GM19455 (cell line): ENCODE data around the gene CCDC38.
"Not testable (repeated sequence)": the region's sequence is repeated elsewhere in the genome, so short reads cannot be mapped to it uniquely, and the experiment has no call there.

Experiments
- ATAC-seq: cut with Tn5 transposase; IDR thresholded peaks from one replicate; pipeline ENCODE4 v1.9.1; 2021; ENCODE audit not compliant: unreplicated experiment

CCDC38 gene

DNA sequence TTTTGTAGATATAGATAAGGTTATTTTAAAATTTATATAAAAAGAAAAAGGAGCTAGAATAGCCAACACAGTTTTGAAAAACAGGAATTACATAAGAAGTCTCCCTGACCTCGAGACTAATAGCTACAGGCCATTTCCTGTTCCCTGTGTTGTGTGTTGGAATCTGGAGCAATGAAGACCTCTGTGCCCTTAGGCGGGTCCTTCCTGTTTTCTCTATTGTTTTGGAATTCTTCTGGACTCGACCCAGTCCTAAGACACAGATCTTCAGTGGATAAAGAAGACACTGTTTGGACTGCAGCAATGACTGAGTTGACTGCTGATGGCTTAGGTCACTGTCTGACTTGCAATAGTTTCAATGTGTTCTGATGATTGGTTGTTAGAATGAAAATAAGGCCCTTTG, 57.4 kb downstream of the CCDC38 start:
- ATAC-seq: no peak

GRCh38 chr12:95882873-95883272, 59.5 kb downstream of the CCDC38 start:
- ATAC-seq: no peak

- no peak for ATAC-seq
Measured at GRCh38 chr12:95882080-95882479, 60.3 kb downstream of the CCDC38 start.

GRCh38 chr12:95881331-95881955, 61.0 kb downstream of the CCDC38 start:
- no peak for ATAC-seq

DNA sequence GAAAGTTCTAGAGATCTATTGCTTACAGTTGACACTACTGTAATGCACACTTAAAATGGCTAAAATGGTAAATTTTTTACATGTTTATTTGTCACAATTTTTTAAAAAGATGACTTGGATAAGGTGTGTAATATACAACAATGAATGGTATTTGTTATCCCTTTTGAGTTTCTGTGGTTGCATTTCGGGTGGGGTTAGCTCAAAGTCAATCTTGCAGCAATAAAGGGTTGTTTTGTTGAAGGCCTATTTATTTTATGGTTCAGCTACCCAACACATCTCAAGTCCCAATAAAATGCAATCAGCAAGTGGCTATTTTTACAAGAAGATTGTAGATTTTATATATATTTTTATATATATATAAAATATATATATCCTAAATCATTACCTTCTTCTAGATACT, 61.5 kb downstream of the CCDC38 start:
- ATAC-seq: no peak

DNA sequence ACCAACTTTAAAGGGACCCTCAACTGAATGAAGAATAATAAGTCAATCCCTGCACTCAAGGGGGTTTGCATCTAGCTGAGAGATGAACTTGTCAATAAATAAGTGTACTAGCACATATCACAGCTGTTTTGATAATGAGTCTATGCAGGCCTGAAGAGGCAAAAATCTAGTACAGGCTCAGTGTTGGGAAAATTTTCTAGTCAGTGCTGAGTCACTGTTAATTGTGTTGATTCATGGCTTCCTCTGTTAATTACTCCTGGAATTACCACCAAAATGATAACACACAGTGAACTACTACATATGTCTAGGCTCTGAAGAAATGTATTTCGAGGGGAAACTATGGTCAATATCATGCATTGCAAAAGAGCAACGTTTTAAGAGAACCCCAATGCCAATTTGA, 64.8 kb downstream of the CCDC38 start:
- no peak for ATAC-seq

DNA sequence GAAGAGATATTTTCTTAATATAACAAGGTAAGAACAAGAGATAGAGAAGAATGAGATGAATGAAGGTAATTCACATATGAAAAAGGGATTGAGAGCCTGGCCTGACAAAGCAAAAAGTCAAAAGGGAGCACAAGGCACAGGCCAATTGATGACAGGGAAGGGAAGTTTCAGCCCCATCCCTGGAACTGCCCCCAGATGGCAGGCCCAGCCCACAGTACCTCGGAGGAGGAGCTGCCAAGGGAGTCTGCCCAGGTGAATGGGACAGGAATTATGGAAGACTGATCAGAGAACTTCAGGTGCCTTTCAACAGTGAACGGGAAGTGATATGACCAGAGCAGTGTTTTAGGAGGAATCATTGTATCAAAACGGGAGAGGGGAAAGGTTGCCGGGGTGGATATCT, 68.0 kb downstream of the CCDC38 start:
- no peak for ATAC-seq

DNA sequence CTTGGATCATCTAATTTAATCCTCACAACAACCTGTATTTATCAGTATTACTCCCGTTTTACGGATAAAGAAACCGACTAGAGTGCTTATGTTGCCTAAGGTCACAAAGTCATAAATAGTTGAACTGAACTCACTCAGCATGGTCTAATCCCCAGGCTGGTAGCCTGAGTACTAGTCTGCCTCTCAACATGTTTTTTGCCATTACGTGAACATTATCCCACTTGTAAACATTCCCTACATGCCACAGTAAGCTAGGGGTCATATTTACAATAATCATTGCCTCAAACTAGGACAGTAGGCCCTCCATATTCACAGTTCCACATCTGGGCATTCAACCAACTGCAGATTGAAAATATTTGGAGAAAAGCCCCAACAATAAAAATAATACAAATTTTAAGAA, 71.5 kb downstream of the CCDC38 start:
- ATAC-seq: no peak

DNA sequence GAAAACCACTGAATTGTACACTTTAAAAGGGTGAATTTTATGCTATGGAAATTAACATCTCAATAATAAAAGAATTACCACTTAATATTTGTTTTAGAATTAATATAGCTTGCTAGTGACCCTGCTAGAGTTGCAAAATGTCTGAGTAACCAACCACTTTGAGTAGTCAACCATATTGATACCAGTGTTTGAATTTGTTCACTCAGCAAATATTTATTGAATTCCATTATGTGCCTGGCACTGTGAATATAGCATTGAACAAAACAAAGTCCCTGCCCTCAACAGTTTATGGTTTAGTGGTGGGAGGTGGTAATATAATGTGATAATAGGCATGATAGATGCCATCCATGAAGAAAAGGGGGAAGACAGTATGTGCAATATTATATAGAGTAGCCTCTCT, 79.1 kb downstream of the CCDC38 start:
- ATAC-seq: no peak

DNA sequence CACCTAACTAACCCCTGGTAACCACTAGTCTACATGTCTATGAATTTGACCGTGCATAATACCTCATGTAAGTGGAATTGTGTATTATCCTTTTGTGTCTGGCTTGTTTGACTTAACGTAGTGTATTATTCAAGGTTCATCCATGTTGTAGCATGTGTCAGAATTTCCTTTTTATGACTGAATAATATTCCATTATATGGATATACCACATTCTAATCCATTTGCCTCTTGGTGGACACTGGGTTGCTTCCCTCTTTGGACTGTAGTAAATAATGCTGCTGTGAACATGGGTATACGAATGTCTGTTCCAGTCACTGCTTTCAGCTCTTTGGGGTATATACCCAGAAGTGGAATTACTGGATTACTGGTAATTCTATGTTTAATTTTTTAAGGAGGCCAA, 80.4 kb downstream of the CCDC38 start:
- ATAC-seq: no peak

- ATAC-seq: no peak
Measured at GRCh38 chr12:95859947-95860850, 82.2 kb downstream of the CCDC38 start.

- ATAC-seq: no peak
Measured at GRCh38 chr12:95859344-95859816, 83.0 kb downstream of the CCDC38 start.

DNA sequence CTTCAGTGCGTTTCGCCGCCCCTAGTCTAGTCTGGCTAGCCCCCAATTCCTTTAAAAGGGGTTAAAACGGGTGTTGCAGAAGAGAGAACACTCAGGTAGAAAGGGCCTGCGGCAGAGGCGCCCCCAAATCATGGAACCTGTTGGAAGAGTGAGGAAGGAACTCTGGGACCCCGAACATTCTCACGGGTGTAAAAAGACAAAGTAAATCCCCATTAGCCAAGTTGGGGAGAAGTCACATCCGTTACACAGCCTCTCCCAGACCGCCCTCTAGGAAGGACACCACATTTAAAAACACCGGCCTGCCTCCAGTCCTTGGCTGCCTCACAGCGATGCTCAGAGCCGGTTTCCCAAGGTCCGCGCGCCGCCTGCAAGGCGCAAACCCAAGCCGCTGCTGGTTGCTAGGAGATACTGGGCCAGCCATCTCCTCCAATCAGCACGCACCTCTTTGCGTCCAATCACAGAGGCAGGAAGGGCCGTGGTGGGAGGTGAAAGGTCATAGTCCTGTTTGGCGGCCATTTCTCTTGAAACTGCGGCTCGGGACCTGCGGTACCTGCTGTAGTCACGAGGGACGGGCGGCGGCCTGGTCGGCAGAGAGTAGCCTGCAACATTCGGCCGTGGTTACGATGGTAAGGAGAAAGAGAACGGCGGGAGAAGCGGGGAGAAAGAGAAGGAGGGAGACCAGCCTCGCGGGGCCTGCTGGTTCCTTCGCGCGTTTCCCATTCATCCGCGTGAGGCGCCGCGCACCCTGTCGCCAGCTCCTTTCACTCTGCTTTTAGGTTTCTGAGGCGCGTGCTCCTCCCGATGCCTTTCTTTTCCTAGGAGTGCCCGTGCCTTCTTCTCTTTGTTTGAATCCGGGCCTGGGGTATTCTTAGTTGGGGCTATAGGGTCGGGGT, 83.7 kb downstream of the CCDC38 start, which contains the start of gene SNRPF:
Gene SNRPF, plus strand, starts transcription at position 502 of the 893 bp plus-strand sequence. Its CDS starts 122 bp downstream, at position 624.
- ATAC-seq: peak; percentile 100

GRCh38 chr12:95857799-95858198, 84.6 kb downstream of the CCDC38 start:
- no peak for ATAC-seq

DNA sequence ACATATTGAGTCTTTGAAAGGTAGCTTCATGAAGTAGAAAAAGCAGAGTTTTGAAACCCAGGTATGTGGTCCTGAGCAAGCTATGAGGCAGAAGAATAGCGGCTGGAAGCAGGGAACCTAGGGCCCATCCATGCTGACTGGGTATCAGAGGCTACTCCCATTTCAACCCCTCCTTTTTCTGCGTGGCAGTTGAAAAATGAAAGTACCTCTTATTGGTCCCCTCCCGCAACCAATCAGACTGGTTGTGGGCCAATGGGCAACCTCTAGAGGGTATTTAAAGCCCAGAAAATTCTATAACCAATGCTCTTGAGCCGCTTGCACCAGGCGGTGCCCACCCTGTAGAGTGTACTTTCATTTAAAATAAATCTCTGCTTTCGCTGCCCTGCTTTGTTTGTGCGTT, 85.3 kb downstream of the CCDC38 start:
- no peak for ATAC-seq

DNA sequence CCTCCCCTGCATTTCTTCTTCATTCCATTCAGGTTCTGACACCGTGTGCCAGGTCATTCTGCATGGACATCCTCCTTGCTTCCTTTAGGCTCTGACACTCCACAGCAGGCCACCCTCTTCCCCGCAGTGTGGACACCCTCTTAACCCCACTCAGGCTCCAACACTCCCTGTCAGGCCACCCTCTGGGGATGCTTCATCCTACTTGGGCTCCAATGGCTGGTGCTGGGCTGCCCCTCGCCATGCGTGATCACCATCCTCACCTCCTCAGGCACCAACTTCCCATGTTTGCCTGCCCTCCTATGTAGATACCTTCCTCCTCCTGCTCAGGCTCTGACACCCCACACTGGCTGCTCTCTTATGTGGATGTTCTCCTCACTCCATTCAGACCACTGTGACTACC, 90.3 kb downstream of the CCDC38 start:
- no peak for ATAC-seq

- ATAC-seq: no peak
Measured at GRCh38 chr12:95851606-95852005, 90.8 kb downstream of the CCDC38 start.

DNA sequence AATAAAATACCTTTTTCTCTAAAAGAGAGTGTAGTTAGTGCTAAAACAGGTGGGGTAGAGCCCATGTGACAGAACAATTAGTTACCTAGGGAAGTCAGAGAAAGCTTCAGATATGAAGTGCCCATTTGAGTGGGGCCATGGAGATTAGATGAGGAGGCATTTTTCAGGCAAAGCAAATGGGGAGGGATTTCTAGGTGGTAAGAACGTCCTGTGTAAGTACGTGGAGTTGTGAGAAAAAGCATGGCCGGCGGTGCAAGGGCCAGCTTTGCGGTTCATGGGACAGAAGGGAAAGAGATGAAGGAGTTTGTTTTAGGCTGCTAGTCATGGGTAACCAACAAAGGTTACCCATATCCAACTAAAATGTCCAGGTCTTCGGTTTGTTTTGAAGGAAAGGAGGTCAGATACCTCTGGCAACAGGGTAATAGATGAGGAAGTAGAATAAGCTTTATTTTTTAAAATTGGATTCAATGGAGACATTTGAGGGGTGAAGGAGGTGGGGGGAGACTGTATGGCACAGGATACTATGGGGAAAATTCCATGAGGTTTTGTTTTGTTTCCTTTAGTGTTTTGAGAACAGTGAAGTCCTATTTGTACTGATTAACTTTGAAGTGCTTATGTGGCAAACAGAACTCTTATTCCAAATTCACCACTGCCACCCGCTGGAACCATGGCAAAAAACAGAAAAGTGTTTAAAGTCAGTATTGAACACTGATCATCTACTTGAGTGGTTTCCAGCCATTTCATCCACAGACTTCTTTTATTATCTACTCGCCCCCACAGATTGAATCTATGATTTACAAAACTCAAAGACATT, 93.6 kb downstream of the CCDC38 start:
- ATAC-seq: no peak

DNA sequence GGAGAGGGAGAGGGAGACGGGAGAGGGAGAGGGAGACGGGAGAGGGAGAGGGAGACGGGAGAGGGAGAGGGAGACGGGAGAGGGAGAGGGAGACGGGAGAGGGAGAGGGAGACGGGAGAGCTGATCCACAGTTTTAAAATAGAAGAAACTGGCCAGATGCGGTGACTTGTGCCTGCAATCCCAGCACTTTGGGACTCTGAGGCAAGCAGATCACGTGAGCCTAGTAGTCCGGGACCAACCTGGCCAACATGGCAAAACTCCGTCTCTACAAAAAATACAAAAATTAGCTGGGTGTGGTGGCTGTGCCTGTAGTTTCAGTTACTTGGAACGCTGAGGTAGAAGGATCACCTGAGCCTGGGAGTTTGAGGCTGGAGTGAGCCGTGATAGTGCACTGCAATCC, 100.0 kb downstream of the CCDC38 start:
- ATAC-seq: not testable (repeated sequence)

DNA sequence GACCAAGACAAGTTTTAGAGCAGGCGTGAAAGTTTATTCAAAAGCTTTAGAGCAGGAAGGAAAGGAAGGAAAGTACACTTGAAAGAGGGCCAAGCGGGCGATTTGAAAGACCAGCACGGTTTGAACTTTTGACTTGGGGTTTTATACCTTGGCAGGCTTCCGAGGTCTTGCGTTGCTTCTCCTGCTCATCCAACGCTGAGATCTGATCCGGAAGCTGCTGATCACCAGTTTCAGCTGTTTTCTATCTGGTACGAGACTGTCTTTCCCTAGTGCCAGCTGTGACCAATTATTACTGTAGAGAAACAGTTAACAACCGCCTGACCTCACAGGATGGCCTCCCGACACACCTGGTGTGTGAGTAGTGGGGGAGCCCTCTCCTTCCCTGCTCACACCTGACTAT, 104.3 kb downstream of the CCDC38 start:
- no peak for ATAC-seq
